Aorta (tissue), 5 donors: ENCODE results near the gene CMC4. TPM values are rescaled to one million over a fixed set of nuclear protein-coding genes. Genes with fewer than 3 reads are reported as not detected.

Experiments
- ATAC-seq: fragments of 200-7000 bp; cut with Tn5 transposase; one replicate; pipeline ENCODE4 v1.9.1; 2022; ENCODE audit warnings: moderate library complexity; ENCODE audit not compliant: low FRiP score
- DNase-seq, 2 donors: peaks; one replicate each; pipeline ENCODE4 v3.0.0-alpha.2; 2020
- H3K27ac ChIP-seq, 2 donors: one replicate each; pipeline ENCODE4 v1.5.1; 2013; ENCODE audit warnings: low read length in 2 of 2, mild to moderate bottlenecking in 2 of 2, moderate library complexity in 2 of 2, control low read depth in 1 of 2, inconsistent platforms in 1 of 2, low read depth in 1 of 2
- H3K27me3 ChIP-seq, 2 donors: one replicate each; pipeline ENCODE4 v1.6.1; 2013; ENCODE audit warnings: control low read depth in 1 of 2, low read length in 1 of 2, mild to moderate bottlenecking in 1 of 2, moderate library complexity in 1 of 2; ENCODE audit not compliant: insufficient read depth in 2 of 2, control insufficient read depth in 1 of 2
- H3K36me3 ChIP-seq, 2 donors: one replicate each; pipeline ENCODE4 v1.6.1; 2013; ENCODE audit warnings: control low read depth in 1 of 2, low read length in 1 of 2, mild to moderate bottlenecking in 1 of 2; ENCODE audit not compliant: insufficient read depth in 2 of 2, control insufficient read depth in 1 of 2
- H3K4me1 ChIP-seq, 2 donors: one replicate each; pipeline ENCODE4 v1.6.1; 2013; ENCODE audit warnings: low read length in 2 of 2, control low read depth in 1 of 2, mild to moderate bottlenecking in 1 of 2, moderate library complexity in 1 of 2; ENCODE audit not compliant: insufficient read depth in 2 of 2, control insufficient read depth in 1 of 2
- H3K4me3 ChIP-seq, 2 donors: one replicate each; pipeline ENCODE4 v1.5.1; 2013; ENCODE audit warnings: low read length in 2 of 2, control low read depth in 1 of 2, mild to moderate bottlenecking in 1 of 2
- H3K9me3 ChIP-seq: one replicate; pipeline ENCODE4 v1.6.1; 2013; ENCODE audit warnings: mild to moderate bottlenecking, low read length; ENCODE audit not compliant: control insufficient read depth
- WGBS, 2 donors: extraction: QIAGEN DNeasy Blood & Tissue Kit; methylation state at CpG; one replicate each; pipeline ENCODE4 v1.1.7; 2013; 5-methylcytosine and 5-hydroxymethylcytosine counted together
- intact Hi-C, 2 donors: fragments of 100-400 bp; cut with DNase I; formaldehyde crosslinking; loops; one replicate each; pipeline versions ENCODE4 v1.14.2 to v1.15.0; 2022
- polyA plus RNA-seq, 2 donors: library from polyadenylated mRNA; stranded (reverse); fragments of 200-250 nt; gene quantifications; one replicate each; pipeline ENCODE4 v1.2.3, GENCODE V29; 2013
- total RNA-seq, 2 donors: library from RNA; stranded (reverse); fragmentation: NEBNext Ultra II Directional; extraction: Animal tissue kit (Norgen Biotek cat#: 25700); gene quantifications; one replicate each; pipeline ENCODE4 v1.2.1, GENCODE V29; 2021
- donor health status: healthy with polysubstance abuse.
- donor health status: Bipolar disorder and iron deficiency.
- donor health status: DM: no; HTN: no; CAD: no.
- donor health status: DM: no; HTN: no; CAD: no.
- donor health status: DM: yes; HTN: yes; CAD: no.

The CMC4 gene
- total and polyA plus RNA-seq, 4 donors = 4.8 to 31.6 (median 17.2) TPM

DNA sequence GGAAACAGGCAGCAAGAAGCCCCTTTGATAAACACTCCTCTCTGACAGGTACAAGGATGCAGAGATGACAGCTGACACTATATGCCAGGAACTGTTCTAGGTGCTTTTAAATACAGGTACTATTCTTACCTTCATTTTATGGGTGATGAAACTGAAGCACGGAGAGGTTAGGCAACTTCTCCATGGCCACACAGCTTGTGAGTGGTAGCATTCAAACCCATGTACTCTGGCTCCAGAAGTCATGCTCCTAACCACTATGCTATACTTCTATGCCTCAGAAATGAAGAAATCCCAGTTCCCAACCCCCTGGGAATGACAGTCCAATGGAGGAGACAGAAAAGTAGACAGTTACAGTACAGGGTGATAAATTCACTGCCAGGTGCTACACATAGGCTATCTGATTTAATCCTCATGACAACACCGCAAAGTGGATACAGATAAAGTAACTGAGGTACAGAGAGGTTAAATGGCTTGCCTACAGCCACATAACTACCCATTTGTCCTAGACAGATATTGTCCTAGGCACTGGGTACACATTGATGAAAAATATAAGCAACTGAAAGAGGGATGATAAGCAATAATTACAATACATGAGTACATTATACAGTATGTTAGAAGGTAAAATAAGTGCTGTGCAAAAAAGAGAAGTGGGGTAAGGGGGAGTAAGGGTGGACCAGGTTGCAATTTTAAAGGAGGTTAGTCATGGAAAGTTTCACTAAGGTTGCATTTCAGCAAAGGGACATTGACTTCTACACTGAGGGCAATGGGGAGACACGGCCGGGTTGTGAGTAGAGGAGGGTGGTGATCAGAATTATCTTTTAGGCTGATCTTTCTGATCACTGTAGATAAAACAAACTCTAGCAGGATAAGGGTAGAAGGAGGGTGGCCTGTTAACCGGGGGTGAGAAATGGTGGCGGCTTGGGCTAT is 46.8 kb downstream of the CMC4 start:
- intact Hi-C loops = no loop called here
- no peak for ATAC-seq

DNA sequence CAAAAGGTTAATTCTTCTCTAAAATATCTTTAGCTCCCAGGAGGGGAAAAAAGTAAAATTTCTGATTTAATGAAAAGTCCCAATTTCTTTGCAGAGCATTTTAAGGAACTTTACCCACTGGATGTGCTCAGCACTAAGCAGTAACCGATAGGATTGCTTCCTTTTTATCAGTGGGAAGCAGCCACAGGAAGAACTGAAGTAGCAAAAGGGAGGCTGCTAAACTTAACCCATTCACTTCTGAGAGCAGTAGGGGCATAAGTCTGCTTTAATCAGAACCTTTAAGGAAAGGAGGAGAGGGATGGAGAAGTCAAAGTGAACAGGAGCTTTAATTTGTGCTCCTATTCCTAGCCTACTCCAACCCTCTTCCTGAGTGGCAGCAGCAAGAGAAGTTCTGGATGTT is 48.4 kb downstream of the CMC4 start, which contains the start of gene F8:
Gene F8 (minus strand): TSS at position 139 of the 400 bp plus-strand sequence. CDS start 171 bp downstream, outside the sequence.
- Histone ChIP-seq H3K4me3 (no peak within 1 kb of the TSS), H3K36me3 (no peaks in the 10 kb centered on the region), H3K9me3 (no peaks in the 10 kb centered on the region), H3K4me1 (no peaks in the 10 kb centered on the region), H3K27ac (no peak within 1 kb of the TSS), H3K27me3 (no peaks in the 10 kb centered on the region)
- DNase-seq (no peak), ATAC-seq (no peak)
- WGBS, 2 donors = 16 to 17% methylated on average over 1 of the region's 1 CpG
- intact Hi-C loops = no loop called here

More for the DNA sequence above, 46.8 kb downstream of the CMC4 start:
- 79 to 94% methylated on average over 6 of the region's 6 CpGs for WGBS, 2 donors
- no peaks in the 10 kb centered on the region for H3K4me1 ChIP-seq
- H3K36me3 ChIP-seq = no peaks in the 10 kb centered on the region
- H3K9me3 ChIP-seq = no peaks in the 10 kb centered on the region
- no peak overlapping the region for H3K4me3 ChIP-seq
- no peaks in the 10 kb centered on the region for H3K27me3 ChIP-seq
- DNase-seq = no peak
- H3K27ac ChIP-seq = no peak overlapping the region

DNA sequence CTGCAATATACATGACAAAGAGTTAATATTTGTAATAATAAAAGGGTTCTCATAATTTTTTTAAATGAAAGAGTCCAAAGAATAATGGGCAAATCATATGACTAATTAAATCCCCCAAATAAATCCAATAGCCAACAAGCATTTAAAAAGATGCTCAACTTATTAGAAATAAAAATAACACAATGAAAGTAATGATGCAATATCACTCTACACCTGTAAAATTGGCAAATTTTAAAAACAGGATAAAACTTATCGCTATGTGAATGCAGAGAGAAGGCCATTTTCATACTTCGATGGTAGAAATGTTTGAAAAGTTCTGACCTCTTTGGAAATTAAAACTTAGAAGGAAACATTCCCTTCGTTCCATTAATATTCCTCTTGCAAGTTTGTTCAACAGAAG is 50.3 kb downstream of the CMC4 start:
- DNase-seq = no peak
- H3K27ac ChIP-seq = no peak overlapping the region
- H3K27me3 ChIP-seq = no peaks in the 10 kb centered on the region
- H3K36me3 ChIP-seq = no peaks in the 10 kb centered on the region
- 73 to 94% methylated on average over 3 of the region's 3 CpGs for WGBS, 2 donors
- no peaks in the 10 kb centered on the region for H3K9me3 ChIP-seq
- H3K4me1 ChIP-seq = no peaks in the 10 kb centered on the region
- no peak for ATAC-seq
- intact Hi-C loops = no loop called here
- no peak overlapping the region for H3K4me3 ChIP-seq

Other genes starting within 250 kb of the CMC4 start
- under 1 TPM in 1 of 2 donors, not detected in 1; 0.39 TPM for gene SMIM9, start 236.5 kb downstream of the CMC4 start, total RNA-seq
- not detected for gene SMIM9, start 236.5 kb downstream of the CMC4 start, polyA plus RNA-seq
- gene F8A1, start 184.8 kb downstream of the CMC4 start, total RNA-seq = 10 to 100 TPM; 16.7 to 24.6 TPM
- 10 to 100 TPM; 14.7 to 15.5 TPM for gene F8A1, start 184.8 kb downstream of the CMC4 start, polyA plus RNA-seq
- gene F8, start 48.4 kb downstream of the CMC4 start, total RNA-seq = 10 to 100 TPM; 24.2 to 49.9 TPM
- 1 to 10 TPM; 2.7 to 6.1 TPM for gene F8, start 48.4 kb downstream of the CMC4 start, polyA plus RNA-seq
- gene FUNDC2, start 44.3 kb downstream of the CMC4 start, total RNA-seq = 10 to 100 TPM; 85.3 to 89.1 TPM
- 100 to 1,000 TPM; 109 to 168 TPM for gene FUNDC2, start 44.3 kb downstream of the CMC4 start, polyA plus RNA-seq
- gene MTCP1, start within 50 bp of the CMC4 start, total RNA-seq = 10 to 100 TPM; 19.6 to 20.8 TPM
- 10 to 100 TPM; 23.0 to 29.9 TPM for gene MTCP1, start within 50 bp of the CMC4 start, polyA plus RNA-seq
- gene BRCC3, start 372 bp upstream of the CMC4 start, total RNA-seq = 10 to 100 TPM; 14.8 to 14.9 TPM
- 10 to 100 TPM; 10.9 to 15.5 TPM for gene BRCC3, start 372 bp upstream of the CMC4 start, polyA plus RNA-seq
- gene VBP1, start 145.3 kb upstream of the CMC4 start, total RNA-seq = 10 to 100 TPM; 24.6 to 31.3 TPM
- 10 to 100 TPM; 32.7 to 40.3 TPM for gene VBP1, start 145.3 kb upstream of the CMC4 start, polyA plus RNA-seq
- gene RAB39B, start 193.4 kb upstream of the CMC4 start, total RNA-seq = under 1 TPM; 0.52 to 0.72 TPM
- gene RAB39B, start 193.4 kb upstream of the CMC4 start, polyA plus RNA-seq = under 1 TPM; 0.03 to 0.50 TPM